Lower leg skin (tissue), 4 donors: ENCODE results near the gene PEX12. TPM values are rescaled to one million over a fixed set of nuclear protein-coding genes. Genes with fewer than 3 reads are reported as not detected.

Experiments
- DNase-seq, 2 donors: peaks; one replicate each; pipeline ENCODE4 v3.0.0-alpha.2; 2019; ENCODE audit warnings: low spot score in 2 of 2
- H3K4me3 ChIP-seq: fragments of 200-600 bp; sonication (generic); 2 replicates; pipeline ENCODE4 v1.5.1; 2017; ENCODE audit warnings: mild to moderate bottlenecking, low read depth; ENCODE audit not compliant: poor library complexity, severe bottlenecking
- CTCF ChIP-seq, 3 donors: fragments of 450-650 bp; IDR thresholded peaks; one replicate each; pipeline ENCODE4 v1.5.1; 2016; ENCODE audit warnings: antibody characterized with exemption in 3 of 3, mild to moderate bottlenecking in 3 of 3, moderate library complexity in 2 of 3
- POLR2A ChIP-seq, 2 donors: fragments of 450-650 bp; IDR thresholded peaks; one replicate each; pipeline ENCODE4 v1.6.1; 2016 to 2017; ENCODE audit warnings: antibody characterized with exemption in 2 of 2, mild to moderate bottlenecking in 1 of 2, moderate library complexity in 1 of 2
- WGBS, 2 donors: methylation state at CpG; one replicate each; pipeline ENCODE4 v1.1.5; 2018; 5-methylcytosine and 5-hydroxymethylcytosine counted together
- intact Hi-C: fragments of 100-400 bp; cut with DNase I; formaldehyde crosslinking; loops from one replicate; pipeline ENCODE4 v1.15.0; 2023; ENCODE audit warnings: low total_unique reads
- total RNA-seq, 4 donors: library from RNA; depleted of rRNA; stranded (reverse); fragments of >200 nt; gene quantifications; one replicate each; pipeline ENCODE4 v1.1.0, GENCODE V29; 2016

The PEX12 gene
- total RNA-seq, 4 donors from 2014 or later, result 6.1 to 9.0 (median 6.7) TPM

GRCh38 chr17:35548208-35548810 is 30.1 kb downstream of the PEX12 start:
- TF ChIP-seq CTCF (IDR thresholded peaks at IDR 0.05), result no peak
- TF ChIP-seq POLR2A (IDR thresholded peaks at IDR 0.05), result no peak
- DNase-seq, result no peak
- WGBS, 2 donors, result 67 to 68% methylated on average over 8 of the region's 8 CpGs
- no peak overlapping the region for H3K4me3 ChIP-seq
- intact Hi-C loops, result no loop called here

GRCh38 chr17:35546487-35546886 is 31.9 kb downstream of the PEX12 start:
- no peak for TF ChIP-seq POLR2A (IDR thresholded peaks at IDR 0.05)
- TF ChIP-seq CTCF (IDR thresholded peaks at IDR 0.05), result no peak
- intact Hi-C loops, result no loop called here
- H3K4me3 ChIP-seq, result no peak overlapping the region
- no peak for DNase-seq
- 72 to 87% methylated on average over 1 of the region's 1 CpG for WGBS, 2 donors

GRCh38 chr17:35545150-35545549 is 33.2 kb downstream of the PEX12 start:
- TF ChIP-seq CTCF (IDR thresholded peaks at IDR 0.05) (no peak), POLR2A (IDR thresholded peaks at IDR 0.05) (no peak)
- intact Hi-C loops, result no loop called here
- H3K4me3 ChIP-seq, result no peak overlapping the region
- 34 to 86% methylated on average over 1 of the region's 1 CpG for WGBS, 2 donors
- no peak for DNase-seq

GRCh38 chr17:35543856-35544255 is 34.5 kb downstream of the PEX12 start:
- WGBS, 2 donors, result 40 to 47% methylated on average over 1 of the region's 1 CpG
- intact Hi-C loops, result no loop called here
- DNase-seq, result no peak
- TF ChIP-seq CTCF (IDR thresholded peaks at IDR 0.05) (no peak), POLR2A (IDR thresholded peaks at IDR 0.05) (no peak)
- no peak overlapping the region for H3K4me3 ChIP-seq

GRCh38 chr17:35542990-35543389 is 35.4 kb downstream of the PEX12 start:
- TF ChIP-seq POLR2A (IDR thresholded peaks at IDR 0.05) (no peak), CTCF (IDR thresholded peaks at IDR 0.05) (no peak)
- intact Hi-C loops, result no loop called here
- no peak for DNase-seq
- no peak overlapping the region for H3K4me3 ChIP-seq

- intact Hi-C loops, result no loop called here
- no peak for DNase-seq
- H3K4me3 ChIP-seq, result no peak overlapping the region
- TF ChIP-seq CTCF (IDR thresholded peaks at IDR 0.05), result no peak
- no peak for TF ChIP-seq POLR2A (IDR thresholded peaks at IDR 0.05)
- 58 to 60% methylated on average over 1 of the region's 1 CpG for WGBS, 2 donors
Measured at GRCh38 chr17:35541434-35541833, 36.9 kb downstream of the PEX12 start.
